H1 (cell line): ENCODE measurements around the gene NFASC. TPM values are rescaled to one million over a fixed set of nuclear protein-coding genes. Genes with fewer than 3 reads are reported as not detected.

Source experiments
- CTCF ChIA-PET: fragments of 300-600 bp; sonication (Branson Sonifier 250); formaldehyde crosslinking; loops from one replicate; lab custom pipeline; 2021; ENCODE audit not compliant: partially characterized antibody; lab: Charles Lee
- POLR2A ChIA-PET: fragments of 300-600 bp; sonication (Branson Sonifier 250); formaldehyde crosslinking; loops from one replicate; lab custom pipeline; 2021; ENCODE audit warnings: inconsistent platforms; ENCODE audit not compliant: partially characterized antibody; lab: Charles Lee
- DNase-seq, 2 experiments: peaks; one replicate each; pipeline versions ENCODE4 v3.0.0 to v3.0.0-alpha.2; 2010 to 2022; ENCODE audit warnings: low spot score in 2 of 2, low read depth in 1 of 2, mixed read lengths in 1 of 2
- FAIRE-seq: peaks from 2 replicates; lab custom pipeline; 2011; peaks lifted over from hg19 to GRCh38; lab: Jason Lieb, UNC
- H2AFZ ChIP-seq: 2 replicates; pipeline ENCODE4 v1.8.1; 2012; ENCODE audit warnings: low read length, inconsistent platforms
- H2AK5ac ChIP-seq: 2 replicates; pipeline ENCODE4 v1.6.1; 2013; ENCODE audit warnings: low read depth, low read length
- H2BK120ac ChIP-seq: replicated peaks from 2 replicates; pipeline ENCODE3; 2013; ENCODE audit warnings: low read depth, low read length, inconsistent platforms
- H2BK12ac ChIP-seq: 2 replicates; pipeline ENCODE4 v1.6.1; 2013; ENCODE audit warnings: low read depth, low read length
- H2BK15ac ChIP-seq: 2 replicates; pipeline ENCODE4 v1.6.1; 2013; ENCODE audit warnings: low read length
- H2BK20ac ChIP-seq: 2 replicates; pipeline ENCODE4 v1.6.1; 2013; ENCODE audit warnings: low read length
- H2BK5ac ChIP-seq: 2 replicates; pipeline ENCODE4 v1.6.1; 2013; ENCODE audit warnings: low read depth, low read length
- H3K14ac ChIP-seq: 2 replicates; pipeline ENCODE4 v1.6.1; 2013; ENCODE audit warnings: inconsistent platforms; ENCODE audit not compliant: insufficient read length
- H3K18ac ChIP-seq: 2 replicates; pipeline ENCODE4 v1.6.1; 2013; ENCODE audit warnings: low read length; ENCODE audit errors: extremely low read depth
- H3K23ac ChIP-seq: 2 replicates; pipeline ENCODE4 v1.6.1; 2013; ENCODE audit warnings: inconsistent platforms; ENCODE audit not compliant: insufficient read length
- H3K23me2 ChIP-seq: 2 replicates; pipeline ENCODE4 v1.6.1; 2013; ENCODE audit warnings: low read depth, low read length
- H3K27ac ChIP-seq: 2 replicates; pipeline ENCODE4 v1.6.1; 2011; ENCODE audit warnings: low read depth, low read length, inconsistent platforms
- H3K27me3 ChIP-seq, 4 experiments: replicated peaks in 1 of 4; 1 replicate in 1 of 4; 2 replicates in 3 of 4; pipeline versions ENCODE4 v1.6.1 to v1.8.1; 2011 to 2013; ENCODE audit warnings: low read length in 3 of 4, mild to moderate bottlenecking in 3 of 4, inconsistent platforms in 2 of 4, mixed read lengths in 2 of 4, moderate library complexity in 1 of 4; ENCODE audit not compliant: control insufficient read depth in 3 of 4, insufficient read depth in 3 of 4; ENCODE audit errors: extremely low read depth in 1 of 4
- H3K36me3 ChIP-seq, 4 experiments: 2 replicates each; pipeline versions ENCODE4 v1.6.1 to v1.8.1; 2011 to 2013; ENCODE audit warnings: mild to moderate bottlenecking in 4 of 4, low read length in 3 of 4, moderate library complexity in 2 of 4, control low read depth in 1 of 4, inconsistent platforms in 1 of 4; ENCODE audit not compliant: insufficient read depth in 4 of 4, control insufficient read depth in 2 of 4
- H3K4ac ChIP-seq: replicated peaks from 2 replicates; pipeline ENCODE3; 2013; ENCODE audit warnings: low read length, low read depth, mixed read lengths, inconsistent platforms; ENCODE audit not compliant: insufficient read length
- H3K4me1 ChIP-seq, 4 experiments: replicated peaks in 1 of 4; 1 replicate in 1 of 4; 2 replicates in 3 of 4; pipeline versions ENCODE4 v1.6.1 to v1.8.1; 2011 to 2013; ENCODE audit warnings: low read length in 3 of 4, inconsistent platforms in 2 of 4, mixed read lengths in 1 of 4; ENCODE audit not compliant: insufficient read depth in 4 of 4, control insufficient read depth in 3 of 4
- H3K4me2 ChIP-seq, 2 experiments: 2 replicates each; pipeline versions ENCODE4 v1.6.1 to v1.8.1; 2011 to 2013; ENCODE audit warnings: low read depth in 2 of 2, low read length in 2 of 2, control low read depth in 1 of 2, inconsistent platforms in 1 of 2, mild to moderate bottlenecking in 1 of 2; ENCODE audit not compliant: insufficient read depth in 1 of 2
- H3K4me3 ChIP-seq, 4 experiments: fragments of 200-600, 300-600 bp in 1 of 4; sonication (generic), shearing (Covaris generic), sonication (Bioruptor Twin) in 1 of 4; 2 replicates each; pipeline versions ENCODE4 v1.5.1 to v1.8.1; 2011 to 2016; ENCODE audit warnings: low read length in 4 of 4, low read depth in 3 of 4, control low read depth in 2 of 4, inconsistent platforms in 2 of 4, mild to moderate bottlenecking in 2 of 4, mixed read lengths in 1 of 4, moderate library complexity in 1 of 4; ENCODE audit not compliant: insufficient read depth in 2 of 4; ENCODE audit errors: extremely low read depth in 1 of 4
- H3K56ac ChIP-seq: replicated peaks from 2 replicates; pipeline ENCODE3; 2013; ENCODE audit warnings: low read depth, mild to moderate bottlenecking, mixed read lengths, low read length, inconsistent platforms; ENCODE audit not compliant: insufficient read length
- H3K79me1 ChIP-seq: 2 replicates; pipeline ENCODE4 v1.6.1; 2013; ENCODE audit warnings: low read depth, low read length, control low read depth
- H3K79me2 ChIP-seq, 2 experiments: 2 replicates each; pipeline versions ENCODE4 v1.6.1 to v1.8.1; 2012 to 2013; ENCODE audit warnings: low read length in 2 of 2, mild to moderate bottlenecking in 2 of 2, inconsistent platforms in 1 of 2; ENCODE audit not compliant: insufficient read depth in 2 of 2, control insufficient read depth in 1 of 2
- H3K9ac ChIP-seq, 4 experiments: replicated peaks in 1 of 4; 1 replicate in 1 of 4; 2 replicates in 3 of 4; pipeline versions ENCODE4 v1.6.1 to v1.8.1; 2011 to 2013; ENCODE audit warnings: low read depth in 3 of 4, low read length in 3 of 4, control low read depth in 2 of 4, mild to moderate bottlenecking in 2 of 4, moderate library complexity in 2 of 4, inconsistent platforms in 1 of 4; ENCODE audit errors: extremely low read depth in 1 of 4
- H3K9me3 ChIP-seq, 2 experiments: 2 replicates each; pipeline versions ENCODE4 v1.6.1 to v1.8.1; 2012 to 2013; ENCODE audit warnings: mild to moderate bottlenecking in 2 of 2, moderate library complexity in 2 of 2, control low read depth in 1 of 2, inconsistent platforms in 1 of 2, low read depth in 1 of 2, low read length in 1 of 2, mixed read lengths in 1 of 2; ENCODE audit not compliant: insufficient read depth in 2 of 2
- H4K20me1 ChIP-seq, 2 experiments: replicated peaks in 1 of 2; 2 replicates each; pipeline versions ENCODE3 to v1.8.1; 2011 to 2013; ENCODE audit warnings: inconsistent platforms in 2 of 2, low read length in 2 of 2, mild to moderate bottlenecking in 1 of 2; ENCODE audit not compliant: insufficient read depth in 2 of 2, control insufficient read depth in 1 of 2
- H4K5ac ChIP-seq: 2 replicates; pipeline ENCODE4 v1.6.1; 2013; ENCODE audit warnings: low read length, low read depth, mixed read lengths, inconsistent platforms; ENCODE audit not compliant: insufficient read length
- H4K8ac ChIP-seq: 2 replicates; pipeline ENCODE4 v1.8.0; 2013; ENCODE audit warnings: mild to moderate bottlenecking, moderate library complexity, low read length, inconsistent platforms; ENCODE audit not compliant: insufficient read depth; ENCODE audit errors: extremely low read depth
- H4K91ac ChIP-seq: replicated peaks from 2 replicates; pipeline ENCODE3; 2013; ENCODE audit warnings: low read length, mixed read lengths, inconsistent platforms; ENCODE audit not compliant: insufficient read length
- BCL11A ChIP-seq, 2 experiments: IDR thresholded peaks; one replicate each; pipeline ENCODE4 v1.6.1; 2011; ENCODE audit warnings: low read depth in 2 of 2, low read length in 2 of 2, mild to moderate bottlenecking in 2 of 2
- CEBPB ChIP-seq: IDR thresholded peaks from 2 replicates; pipeline ENCODE4 v1.6.1; 2012; ENCODE audit warnings: low read depth, low read length
- FOSL1 ChIP-seq: IDR thresholded peaks from 2 replicates; pipeline ENCODE4 v1.6.1; 2011; ENCODE audit warnings: mild to moderate bottlenecking, low read depth, low read length, moderate library complexity; ENCODE audit not compliant: insufficient read depth
- HDAC6 ChIP-seq: IDR thresholded peaks from one replicate; pipeline ENCODE4 v1.7.1; 2012; ENCODE audit warnings: low read depth, mild to moderate bottlenecking, inconsistent platforms, low read length, moderate library complexity
- NRF1 ChIP-seq: IDR thresholded peaks from 2 replicates; pipeline ENCODE4 v1.6.1; 2011; ENCODE audit warnings: mild to moderate bottlenecking, low read depth, low read length, improper control_type of control experiment
- POU5F1 ChIP-seq: IDR thresholded peaks from 2 replicates; pipeline ENCODE4 v1.6.1; 2011; ENCODE audit warnings: low read depth, mild to moderate bottlenecking, low read length, moderate library complexity
- RFX5 ChIP-seq: IDR thresholded peaks from 2 replicates; pipeline ENCODE4 v1.6.1; 2011; ENCODE audit warnings: low read depth, low read length, improper control_type of control experiment, borderline replicate concordance
- TCF12 ChIP-seq: IDR thresholded peaks from 2 replicates; pipeline ENCODE4 v1.6.1; 2011; ENCODE audit warnings: low read depth, mild to moderate bottlenecking, low read length
- WGBS, 2 experiments: shearing (Covaris generic) in 1 of 2; methylation state at CpG; one replicate each; pipeline versions ENCODE4 v1.1.6 to v1.1.7; 2013 to 2015; ENCODE audit warnings: low lambda C conversion rate in 2 of 2, mixed read lengths in 2 of 2, inconsistent platforms in 1 of 2, low coverage in 1 of 2, missing lambda C conversion rate in 1 of 2; ENCODE audit not compliant: insufficient replicate concordance in 2 of 2, insufficient coverage in 1 of 2, insufficient read length in 1 of 2; ENCODE audit errors: extremely low coverage in 1 of 2, missing lambda C conversion rate in 1 of 2; 5-methylcytosine and 5-hydroxymethylcytosine counted together
- polyA plus RNA-seq, 7 experiments: library from polyadenylated mRNA; depleted of rRNA in 3 of 7; stranded (reverse) in 5 of 7; unstranded in 2 of 7; fragments of >200 nt in 5 of 7; fragments of 200-250 nt in 2 of 7; gene quantifications; 1 replicate in 5 of 7; 2 replicates in 1 of 7; 4 replicates in 1 of 7; pipeline versions ENCODE4 v1.2.1 to v1.2.3, GENCODE V29; 2011 to 2013; ENCODE audit warnings: missing spikeins in 2 of 7, mixed read lengths in 2 of 7
- total RNA-seq: library from RNA; stranded (reverse); fragmentation: NEBNext Ultra II Directional; extraction: Animal tissue kit (Norgen Biotek cat#: 25700); gene quantifications from 2 replicates; pipeline ENCODE4 v1.2.1, GENCODE V29; 2021

The NFASC gene
- total and polyA plus RNA-seq, 2 of the 8 experiments (the other 6 are each of a cell fraction or from before 2014, with no cell fraction given), result 5.0 to 15.2 TPM

DNA sequence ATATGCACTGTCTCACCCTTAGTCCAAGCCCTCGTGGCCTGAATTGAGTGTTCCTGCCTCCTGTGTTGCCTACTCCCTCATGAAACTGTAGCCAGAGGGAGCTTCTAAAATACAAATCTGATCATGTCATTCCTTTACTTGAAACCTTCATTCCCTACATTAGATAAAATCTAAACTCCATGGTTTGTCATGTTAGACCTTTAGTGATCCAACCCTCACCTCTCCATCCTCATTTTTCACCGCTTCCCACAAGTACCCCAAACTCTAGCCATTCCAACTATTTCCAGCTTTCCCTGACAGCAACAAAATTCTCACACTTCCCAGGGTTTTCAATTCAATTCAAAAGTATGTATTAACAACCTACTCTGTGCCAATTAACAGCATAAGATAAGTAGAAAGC is 154.0 kb downstream of the NFASC start:
- WGBS, 2 experiments, result 96% methylated on average over 2 of the region's 2 CpGs; no CpG with 5 or more reads in 1 of the 2 experiments
- H3K14ac ChIP-seq, result no peak overlapping the region
- no peak overlapping the region for H2BK120ac ChIP-seq
- H3K23ac ChIP-seq, result no peak overlapping the region
- POLR2A ChIA-PET, result no interaction called here
- DNase-seq (no peak), FAIRE-seq (no peak)
- H3K27ac ChIP-seq, result no peak overlapping the region
- no peak overlapping the region for H3K4me3 ChIP-seq
- no peak overlapping the region for H3K4ac ChIP-seq
- H2BK5ac ChIP-seq, result no peak overlapping the region
- H3K9ac ChIP-seq, result no peak overlapping the region
- no peaks in the 10 kb centered on the region for H3K79me1 ChIP-seq
- no peak overlapping the region for H2BK15ac ChIP-seq
- CTCF ChIA-PET, result interaction anchor here (1.2 to 33.2 kb wide), 5 partner anchors 8 to 48 kb away, joined by 3 to 531 read pairs (median 14); no protein-coding TSS in a partner anchor
- no peak overlapping the region for H4K8ac ChIP-seq
- H4K5ac ChIP-seq, result no peak overlapping the region
- H3K56ac ChIP-seq, result no peak overlapping the region
- no peaks in the 10 kb centered on the region; a peak in 1 of 7 replicates for H3K27me3 ChIP-seq
- peaks cover 2% of the 10 kb centered on the region; the same call in 1 of the 2 replicates for H3K23me2 ChIP-seq
- no peaks in the 10 kb centered on the region for H3K79me2 ChIP-seq
- H2AK5ac ChIP-seq, result no peak overlapping the region
- TF ChIP-seq NRF1 (no peak), BCL11A (IDR thresholded peaks at IDR 0.05; ENCODE audit: low read depth in 2 of 2, low read length in 2 of 2) (no peak), CEBPB (no peak), POU5F1 (no peak), HDAC6 (no peak), TCF12 (no peak), RFX5 (no peak), FOSL1 (no peak)
- H4K91ac ChIP-seq, result no peak overlapping the region
- no peaks in the 10 kb centered on the region for H3K9me3 ChIP-seq
- H3K36me3 ChIP-seq, result no peaks in the 10 kb centered on the region
- H3K18ac ChIP-seq, result no peak overlapping the region
- H2BK20ac ChIP-seq, result 0 out of 2 replicates have a peak overlapping the region, but pooled peaks have one; percentile 52
- no peak overlapping the region for H2BK12ac ChIP-seq
- H3K4me2 ChIP-seq, result no peak overlapping the region
- peaks cover 0 to 4% (median 3%) of the 10 kb centered on the region in 4 experiments; a peak in 5 of 7 replicates for H3K4me1 ChIP-seq
- H4K20me1 ChIP-seq, result no peaks in the 10 kb centered on the region
- no peak overlapping the region for H2AFZ ChIP-seq
